ENCODE data around the gene POLR1C. TPM values are rescaled to one million over a fixed set of nuclear protein-coding genes. Genes with fewer than 3 reads are reported as not detected.

POLR1C gene
- total RNA-seq, 1 donor from 2014 or later = 34.1 TPM

- H3K9me3 ChIP-seq = no peaks in the 10 kb centered on the region
- intact Hi-C loops (cut with DNase I) = loop anchor here (5.0 to 10.0 kb wide), 2 partner anchors 57 to 145 kb away; partner anchors contain the start of gene ZNF318
- H3K27me3 ChIP-seq = no peaks in the 10 kb centered on the region
- no peak for TF ChIP-seq POLR2A (IDR thresholded peaks at IDR 0.05)
- no peak for TF ChIP-seq POLR2AphosphoS5 (IDR thresholded peaks at IDR 0.05; ENCODE audit: insufficient read depth in 1 of 2, low read depth in 1 of 2)
- TF ChIP-seq CTCF (IDR thresholded peaks at IDR 0.05) = no peak
- H3K27ac ChIP-seq = peak overlapping the region; percentile 42
- no peak for DNase-seq (ENCODE audit: extremely low spot score in 2 of 2)
- H3K4me3 ChIP-seq = peak overlapping the region; percentile 61 to 64
- H3K36me3 ChIP-seq = peaks cover 0 to 42% of the 10 kb centered on the region in 2 donors
- peaks cover 28% of the 10 kb centered on the region for H3K4me1 ChIP-seq
Measured at GRCh38 chr6:43509142-43509983, 7.5 kb upstream of the POLR1C start.

GRCh38 chr6:43509984-43510826 lies 6.7 kb upstream of the POLR1C start, which contains the start of gene LRRC73:
Gene LRRC73, minus strand, starts transcription at chr6:43510346. Its CDS starts 561 bp downstream, at chr6:43509785.
- H3K36me3 ChIP-seq = peaks cover 0 to 42% of the 10 kb centered on the region in 2 donors

GRCh38 chr6:43510827-43511163 lies 6.1 kb upstream of the POLR1C start:
- Histone ChIP-seq H3K27ac (peak overlapping the region; percentile 42), H3K36me3 (peaks cover 0 to 36% of the 10 kb centered on the region in 2 donors), H3K9me3 (no peaks in the 10 kb centered on the region), H3K4me1 (peaks cover 42% of the 10 kb centered on the region), H3K27me3 (no peaks in the 10 kb centered on the region), H3K4me3 (peak overlapping the region; percentile 61 to 64)
- no peak for TF ChIP-seq POLR2AphosphoS5 (IDR thresholded peaks at IDR 0.05; ENCODE audit: insufficient read depth in 1 of 2, low read depth in 1 of 2)
- TF ChIP-seq CTCF (IDR thresholded peaks at IDR 0.05) = no peak
- TF ChIP-seq POLR2A (IDR thresholded peaks at IDR 0.05) = no peak
- no peak for DNase-seq (ENCODE audit: extremely low spot score in 2 of 2)
- intact Hi-C loops (cut with DNase I) = no loop called here

More at GRCh38 chr6:43509984-43510826, 6.7 kb upstream of the POLR1C start, which contains the start of gene LRRC73:
- intact Hi-C loops (cut with DNase I) = loop anchor here (5.0 to 10.0 kb wide), 2 partner anchors 58 to 145 kb away; partner anchors contain the start of gene ZNF318
- peaks cover 36% of the 10 kb centered on the region for H3K4me1 ChIP-seq
- H3K27me3 ChIP-seq = no peaks in the 10 kb centered on the region
- H3K27ac ChIP-seq = peak within 1 kb of the TSS; percentile 42
- H3K4me3 ChIP-seq = peak within 1 kb of the TSS; percentile 61 to 64
- no peak for TF ChIP-seq CTCF (IDR thresholded peaks at IDR 0.05)
- TF ChIP-seq POLR2AphosphoS5 (IDR thresholded peaks at IDR 0.05; ENCODE audit: insufficient read depth in 1 of 2, low read depth in 1 of 2) = peak in 1 of 2 donors; percentile 39
- H3K9me3 ChIP-seq = no peaks in the 10 kb centered on the region
- no peak for DNase-seq (ENCODE audit: extremely low spot score in 2 of 2)

GRCh38 chr6:43511824-43512415 lies 5.0 kb upstream of the POLR1C start:
- no peak overlapping the region for H3K4me3 ChIP-seq
- no peaks in the 10 kb centered on the region for H3K9me3 ChIP-seq
- H3K4me1 ChIP-seq = peaks cover 46% of the 10 kb centered on the region
- no peak overlapping the region for H3K27ac ChIP-seq
- TF ChIP-seq CTCF (IDR thresholded peaks at IDR 0.05) = no peak
- H3K27me3 ChIP-seq = no peaks in the 10 kb centered on the region
- H3K36me3 ChIP-seq = peaks cover 0 to 35% of the 10 kb centered on the region in 2 donors
- intact Hi-C loops (cut with DNase I) = no loop called here
- no peak for DNase-seq (ENCODE audit: extremely low spot score in 2 of 2)
